GM21423 (cell line): ENCODE data around the gene TRPC4AP.
"Not testable (repeated sequence)": the region's sequence is repeated elsewhere in the genome, so short reads cannot be mapped to it uniquely, and the experiment has no call there.

Experiments used
- ATAC-seq: cut with Tn5 transposase; IDR thresholded peaks from one replicate; pipeline ENCODE4 v1.9.1; 2021; ENCODE audit warnings: mild to moderate bottlenecking, moderate library complexity; ENCODE audit not compliant: unreplicated experiment

TRPC4AP gene

DNA sequence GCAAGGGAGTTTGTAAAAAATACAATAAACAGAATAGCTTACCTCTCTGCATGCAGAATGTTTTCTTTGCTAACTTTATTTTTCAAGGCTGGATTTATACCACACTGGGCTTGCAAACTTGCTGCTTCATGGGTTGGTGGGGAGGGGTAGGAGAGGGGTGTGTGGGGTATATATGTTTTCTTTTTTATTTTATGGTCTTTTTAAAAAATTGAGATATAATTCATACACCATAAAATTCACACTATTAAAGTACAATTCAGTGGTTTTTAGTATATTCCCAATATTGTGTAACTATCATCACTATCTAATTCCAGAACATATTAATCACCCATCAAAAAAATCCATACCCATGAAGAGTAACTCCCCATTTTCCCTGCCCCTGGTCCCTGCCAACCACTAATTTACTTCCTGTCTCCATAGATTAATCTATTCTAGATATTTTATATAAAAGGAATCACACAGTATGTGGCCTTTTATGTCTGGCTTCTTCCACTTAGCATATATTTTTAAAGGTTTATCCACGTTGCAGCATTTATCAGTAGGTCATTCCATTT is 14.3 kb upstream of the TRPC4AP start:
- no peak for ATAC-seq

DNA sequence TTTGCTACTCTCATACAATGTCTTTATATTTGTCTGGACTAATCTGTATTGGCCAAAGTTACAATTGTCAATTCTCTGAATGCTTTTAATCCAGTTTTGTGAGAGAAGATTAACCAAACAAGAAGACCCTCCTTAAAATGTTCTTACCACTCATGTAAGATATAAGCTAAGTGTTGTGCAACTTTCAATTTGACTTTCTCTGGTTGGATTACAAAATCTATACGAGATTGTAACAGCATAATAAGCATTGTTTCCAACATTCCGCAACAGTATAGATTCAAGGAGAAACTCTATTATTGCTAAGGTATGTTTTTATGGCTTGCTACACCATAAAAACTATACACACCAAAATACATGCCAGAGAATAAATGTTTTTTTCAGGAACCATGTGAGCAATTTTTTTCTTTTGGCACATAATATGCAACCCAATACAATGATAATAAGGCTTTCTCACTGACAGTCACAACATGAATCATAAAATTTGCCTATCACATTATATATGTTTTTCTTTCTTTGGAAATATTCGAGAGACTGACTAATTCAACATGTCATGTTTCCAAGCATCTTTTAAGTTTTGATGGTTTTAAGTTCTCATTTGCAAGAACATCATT is 12.2 kb upstream of the TRPC4AP start:
- no peak for ATAC-seq

DNA sequence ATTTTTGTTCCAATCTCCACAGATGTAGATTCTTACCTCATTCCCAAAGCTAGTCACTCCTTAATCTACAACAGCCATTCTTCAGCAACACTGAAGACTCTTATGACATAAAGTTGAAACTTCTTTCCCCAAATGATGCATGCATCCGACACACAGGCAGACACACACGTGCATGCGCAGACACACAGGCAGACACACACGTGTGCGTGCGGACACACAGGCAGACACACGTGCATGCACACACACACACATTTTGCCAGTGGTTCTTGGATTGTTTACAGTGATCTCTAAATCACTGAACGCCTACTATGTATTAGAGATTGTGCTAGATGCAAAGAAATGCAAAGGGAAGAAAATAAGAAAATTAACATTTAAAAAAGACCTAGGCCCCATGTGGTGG is 9.0 kb upstream of the TRPC4AP start:
- ATAC-seq: no peak

DNA sequence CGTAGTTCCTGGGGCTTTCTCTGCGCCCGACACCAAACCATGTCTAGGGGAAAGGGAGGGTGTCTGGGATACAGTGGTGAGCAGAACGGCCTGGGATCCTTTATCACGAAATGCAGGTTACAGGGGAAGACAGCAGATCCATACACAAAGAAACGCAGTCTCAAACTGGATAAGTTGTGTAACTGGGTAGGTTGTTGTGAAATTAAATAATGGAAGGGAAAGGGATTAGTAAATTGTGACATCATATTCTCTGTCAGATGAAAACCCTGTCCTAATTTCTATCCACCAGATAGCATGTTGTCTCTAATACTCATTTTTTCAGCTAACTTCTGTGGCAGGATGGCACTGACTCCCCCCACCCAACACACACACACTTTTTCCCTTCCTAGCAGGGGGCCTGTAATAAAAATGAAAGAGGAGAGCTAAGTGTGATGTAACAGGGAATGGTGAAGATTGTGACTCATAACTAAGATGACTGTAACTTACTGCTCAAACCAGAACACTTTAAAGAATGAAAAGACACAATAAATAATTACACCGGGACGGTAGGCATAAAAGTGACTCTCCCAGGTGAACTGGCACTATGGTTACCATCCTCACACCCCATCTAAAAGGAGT is 769 bp upstream of the TRPC4AP start:
- ATAC-seq: no peak

DNA sequence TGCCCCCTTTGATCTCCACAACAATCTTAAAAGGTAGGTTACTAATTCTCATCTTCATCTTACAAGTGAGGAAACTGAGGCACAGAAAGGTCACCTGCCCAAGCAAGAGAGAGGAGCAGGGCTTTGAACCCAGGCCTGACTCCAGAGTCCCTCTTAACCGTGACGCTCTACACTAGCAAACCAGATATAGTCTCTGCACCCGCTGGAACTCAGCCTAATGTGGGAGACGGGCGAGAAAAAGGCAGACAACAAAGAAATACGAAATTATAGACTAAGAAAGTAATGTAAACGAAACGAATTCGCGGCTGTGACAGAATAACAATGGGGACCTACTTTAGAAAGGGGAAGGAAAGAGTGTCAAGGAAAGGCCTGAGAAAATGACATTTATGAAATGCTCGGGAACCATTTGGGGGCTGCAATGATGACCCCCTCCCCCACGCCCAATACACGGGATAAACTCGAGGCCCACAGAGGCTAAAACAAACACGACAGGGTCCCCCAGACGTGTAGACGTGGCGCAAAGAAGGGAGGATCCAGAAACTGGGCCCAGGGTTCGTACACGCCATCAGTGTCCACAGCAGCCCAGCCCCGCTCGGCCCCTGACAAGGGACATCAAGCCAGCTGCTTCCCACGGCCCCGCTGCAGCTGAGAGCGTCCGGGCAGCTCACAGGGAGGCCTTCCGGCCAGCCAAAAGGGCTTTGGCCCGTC is 637 bp downstream of the TRPC4AP start:
- ATAC-seq: no peak

DNA sequence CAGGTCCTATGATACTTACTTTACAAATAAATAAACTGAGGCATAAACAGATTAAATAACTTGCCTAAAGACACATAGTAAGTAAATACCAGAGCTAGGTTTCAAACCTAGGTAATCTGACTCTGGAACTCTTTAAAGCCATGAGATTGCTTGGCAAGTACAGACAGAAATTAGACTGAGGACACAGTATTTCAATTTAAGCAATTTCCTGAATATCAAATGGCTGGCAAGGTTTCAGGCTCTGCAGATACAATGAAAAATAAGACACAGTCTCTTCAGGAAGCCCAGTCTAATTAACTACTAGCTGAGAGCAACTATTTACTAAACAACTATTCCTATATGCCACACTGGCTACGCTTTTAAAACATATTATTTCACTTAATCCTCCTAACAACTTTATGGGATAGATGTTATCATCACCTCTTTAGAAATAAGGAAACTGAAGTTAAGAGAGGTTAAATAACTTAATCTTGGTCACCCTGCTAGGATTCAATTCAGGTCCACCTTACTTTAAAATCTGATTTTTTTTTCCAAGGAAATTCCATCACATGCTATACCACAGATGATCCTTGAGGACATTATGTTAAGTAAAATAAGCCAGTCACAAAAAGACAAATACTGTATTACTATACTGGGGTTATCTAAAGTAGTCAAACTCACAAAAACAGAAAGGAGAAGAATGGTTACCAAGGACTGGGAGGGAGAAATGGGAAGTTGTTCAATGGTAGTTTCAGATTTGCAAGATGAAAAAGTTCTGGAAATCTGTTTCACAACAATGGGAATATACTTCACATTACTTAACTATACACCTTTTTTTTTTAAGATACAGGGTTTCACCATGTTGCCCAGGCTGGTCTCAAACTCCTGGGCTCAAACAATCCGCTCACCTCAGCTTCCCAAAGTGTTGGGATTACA is 4.1 kb downstream of the TRPC4AP start:
- ATAC-seq: no peak

DNA sequence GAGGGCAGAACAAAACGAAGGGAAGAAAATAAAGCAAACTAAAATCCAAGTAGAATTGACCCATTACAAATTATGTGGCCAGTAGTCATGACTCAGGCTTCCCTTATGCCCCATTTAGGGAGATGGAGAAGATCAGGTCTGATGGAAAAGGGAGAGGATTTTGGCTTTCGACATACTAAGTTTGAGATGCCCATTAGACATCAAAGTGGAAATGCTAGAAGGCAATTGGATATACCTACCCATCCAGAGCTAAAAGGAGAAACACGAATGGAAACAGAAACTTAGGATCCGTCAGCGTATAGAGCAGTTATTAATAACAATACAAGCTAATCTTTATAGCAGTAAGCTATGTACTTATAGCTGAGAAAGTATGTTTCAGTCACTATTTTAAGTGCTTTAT is 4.8 kb downstream of the TRPC4AP start:
- no peak for ATAC-seq

DNA sequence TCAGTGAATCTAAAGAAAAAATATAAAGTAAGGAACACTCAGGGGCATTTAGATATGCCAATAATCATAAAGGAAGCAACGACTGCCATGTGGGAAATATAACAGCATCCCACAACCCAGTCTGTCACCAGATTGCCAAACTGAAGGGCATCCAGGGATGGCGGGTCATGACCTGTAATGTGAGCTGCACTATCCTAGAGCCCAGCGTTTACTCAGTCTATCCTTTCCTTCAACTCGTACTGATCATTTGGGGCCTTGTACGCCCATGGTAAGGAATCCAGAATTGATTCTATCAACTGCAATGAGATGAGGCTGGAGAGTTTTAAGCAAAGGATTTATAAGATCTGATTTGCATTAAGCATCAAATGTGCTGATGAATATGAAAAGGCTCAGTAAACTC is 5.3 kb downstream of the TRPC4AP start:
- no peak for ATAC-seq

DNA sequence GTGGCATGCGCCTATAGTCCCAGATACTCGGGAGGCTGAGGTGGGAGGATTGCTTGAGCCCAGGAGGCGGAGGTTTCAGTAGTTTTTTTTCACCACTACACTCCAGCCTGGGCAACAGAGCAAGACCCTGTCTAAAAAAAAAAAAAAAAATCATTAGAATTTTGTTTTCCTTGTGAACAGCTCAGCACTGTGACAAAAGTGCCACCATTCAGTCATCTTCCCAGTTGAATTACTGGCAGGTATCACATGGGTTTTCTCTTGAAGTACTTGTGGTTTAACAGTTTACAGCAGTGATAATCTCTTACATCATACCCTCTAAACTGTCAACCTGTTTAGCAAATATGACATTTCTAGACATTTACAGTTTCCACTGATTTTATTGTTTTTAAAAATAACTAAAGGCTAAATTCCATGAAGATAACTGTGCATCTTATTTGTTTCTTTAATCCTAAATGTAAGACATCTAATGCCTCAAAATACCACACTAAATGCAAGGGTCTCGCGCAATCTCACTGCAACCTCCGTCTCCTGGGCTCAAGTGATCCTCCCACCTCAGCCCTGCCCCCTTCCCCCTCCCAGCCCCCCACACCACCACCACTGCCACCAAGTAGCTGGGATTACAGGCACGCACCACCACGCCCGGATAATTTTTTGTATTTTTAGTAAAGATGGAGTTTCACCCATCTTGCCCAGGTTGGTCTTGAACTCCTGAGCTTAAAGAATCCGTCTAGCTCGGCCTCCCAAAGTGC is 7.0 kb downstream of the TRPC4AP start:
- no peak for ATAC-seq

DNA sequence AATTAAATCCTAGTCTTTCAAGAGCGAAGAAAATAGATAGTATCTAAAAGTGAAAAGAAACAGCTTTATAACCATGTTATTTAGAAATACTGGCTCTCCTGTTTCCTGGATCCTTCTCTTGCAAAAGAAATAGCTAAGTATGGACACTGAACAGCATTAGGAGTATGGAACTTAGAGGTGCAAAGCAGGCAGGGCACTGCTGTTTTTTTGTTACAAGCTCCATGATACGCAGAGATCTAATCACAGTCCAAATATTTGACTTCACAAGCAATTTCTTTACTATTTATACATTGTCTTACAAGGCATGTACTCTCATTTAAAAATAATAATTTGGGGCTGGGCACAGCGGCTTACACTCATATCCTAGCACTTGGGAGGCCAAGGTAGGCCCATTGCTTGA is 7.6 kb downstream of the TRPC4AP start:
- ATAC-seq: no peak

DNA sequence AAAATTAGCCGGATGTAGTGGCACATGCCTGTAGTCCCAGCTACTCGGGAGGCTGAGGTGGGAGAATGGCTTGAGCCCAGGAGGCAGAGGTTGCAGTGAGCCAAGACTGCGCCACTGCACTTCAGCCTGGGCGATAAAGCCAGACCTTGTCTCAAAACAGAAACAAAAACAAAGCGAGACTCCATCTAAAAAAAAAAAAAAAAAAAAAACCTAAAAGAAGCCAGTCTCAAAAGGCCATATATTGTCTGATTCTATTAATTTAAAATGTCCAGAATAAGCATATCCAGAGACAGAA is 12.3 kb downstream of the TRPC4AP start:
- ATAC-seq: not testable (repeated sequence)

DNA sequence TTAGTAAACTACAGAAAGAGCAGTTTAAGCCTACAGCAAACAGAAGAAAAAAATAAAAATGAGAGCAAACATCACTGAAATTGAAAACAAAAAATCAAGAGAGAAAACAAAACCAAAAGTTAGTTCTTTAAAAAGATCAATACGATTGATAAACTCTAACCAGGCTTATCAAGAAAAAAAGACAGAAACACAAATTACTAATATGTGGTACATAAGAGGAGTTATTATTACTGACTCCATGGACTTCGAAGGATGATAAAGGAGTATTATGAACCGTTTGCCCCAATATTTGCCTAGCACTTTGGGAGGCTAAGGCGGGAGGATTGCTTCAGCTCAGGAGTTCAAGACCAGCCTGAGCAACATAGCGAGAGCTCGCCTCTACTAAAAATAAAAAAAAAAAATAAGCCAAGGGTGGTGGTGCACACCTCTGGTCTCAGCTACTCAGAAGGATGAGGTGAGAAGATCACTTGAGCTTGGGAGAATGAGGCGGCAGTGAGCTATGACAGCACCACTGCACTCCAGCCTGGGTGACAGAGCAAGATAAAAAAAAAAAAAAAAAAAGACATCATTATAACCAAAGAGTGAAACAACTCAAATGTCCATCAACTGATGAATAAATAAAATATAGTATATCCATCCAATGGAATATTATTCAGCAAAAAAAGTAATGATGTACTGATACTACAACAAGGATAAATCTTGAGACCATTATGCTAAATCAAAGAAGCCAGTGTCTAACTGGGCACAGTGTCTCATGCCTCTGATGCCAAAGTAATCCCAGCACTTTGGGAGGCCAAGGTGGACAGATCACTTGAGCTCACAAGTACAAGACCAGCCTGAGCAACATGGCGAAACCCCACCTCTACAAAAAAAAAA is 12.9 kb downstream of the TRPC4AP start:
- ATAC-seq: no peak

DNA sequence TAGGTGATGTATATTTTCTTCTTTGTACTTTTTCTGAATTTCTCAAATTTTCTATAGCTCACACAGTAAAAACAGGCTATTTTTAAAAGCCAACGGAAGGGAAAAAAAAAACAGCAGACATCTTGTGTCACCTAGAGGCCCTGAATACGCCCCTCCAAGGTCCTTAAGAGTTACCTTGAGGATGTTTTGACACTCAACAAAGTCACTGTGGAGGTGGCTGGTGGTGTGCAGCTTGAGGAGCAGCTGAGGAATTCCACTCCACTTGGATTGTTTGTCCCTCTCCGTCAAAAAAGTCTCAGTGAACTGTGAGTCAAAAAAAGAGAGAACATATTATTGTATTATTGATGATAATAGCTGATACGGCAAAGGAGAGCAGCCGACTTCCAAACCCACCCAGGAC is 14.7 kb downstream of the TRPC4AP start:
- no peak for ATAC-seq

DNA sequence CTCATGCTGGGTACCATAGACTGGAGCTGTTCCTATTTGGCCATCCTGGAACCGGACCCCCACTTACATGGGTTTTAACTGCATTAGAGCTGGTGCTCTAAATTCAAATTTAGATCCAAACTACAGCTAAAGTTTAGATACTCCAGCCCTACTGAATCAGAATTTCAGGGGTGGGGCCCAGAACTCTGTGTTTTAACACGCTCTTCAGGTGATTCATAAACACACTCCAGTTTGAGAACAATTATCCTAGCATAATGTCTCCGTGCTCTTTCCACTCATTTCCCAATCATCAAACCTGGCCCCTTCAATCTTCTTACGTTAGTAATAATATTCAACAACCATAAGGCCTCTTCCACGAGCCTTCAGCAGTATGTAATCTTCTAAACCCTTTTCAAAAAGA is 15.3 kb downstream of the TRPC4AP start:
- no peak for ATAC-seq

DNA sequence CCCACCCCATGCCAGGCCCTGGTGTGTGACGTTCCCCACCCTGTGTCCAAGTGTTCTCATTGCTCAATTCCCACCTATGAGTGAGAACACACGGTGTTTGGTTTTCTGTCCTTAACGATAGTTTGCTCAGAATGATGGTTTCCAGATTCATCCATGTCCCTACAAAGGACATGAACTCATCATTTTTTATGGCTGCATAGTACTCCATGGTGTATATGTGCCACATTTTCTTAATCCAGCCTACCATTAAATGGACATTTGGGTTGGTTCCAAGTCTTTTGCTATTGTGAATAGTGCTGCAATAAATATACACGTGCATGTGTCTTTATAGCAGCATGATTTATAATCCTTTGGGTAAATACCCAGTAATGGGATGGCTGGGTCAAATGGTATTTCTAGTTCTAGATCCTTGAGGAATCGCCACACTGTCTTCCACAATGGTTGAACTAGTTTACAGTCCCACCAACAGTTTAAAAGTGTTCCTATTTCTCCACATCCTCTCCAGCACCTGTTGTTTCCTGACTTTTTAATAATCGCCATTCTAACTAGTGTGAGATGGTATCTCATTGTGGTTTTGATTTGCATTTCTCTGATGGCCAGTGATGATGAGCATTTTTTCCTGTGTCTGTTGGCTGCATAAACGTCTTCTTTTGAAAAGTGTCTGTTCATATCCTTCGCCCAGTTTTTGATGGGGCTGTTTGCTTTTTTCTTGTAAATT is 21.0 kb downstream of the TRPC4AP start:
- ATAC-seq: not testable (repeated sequence)

DNA sequence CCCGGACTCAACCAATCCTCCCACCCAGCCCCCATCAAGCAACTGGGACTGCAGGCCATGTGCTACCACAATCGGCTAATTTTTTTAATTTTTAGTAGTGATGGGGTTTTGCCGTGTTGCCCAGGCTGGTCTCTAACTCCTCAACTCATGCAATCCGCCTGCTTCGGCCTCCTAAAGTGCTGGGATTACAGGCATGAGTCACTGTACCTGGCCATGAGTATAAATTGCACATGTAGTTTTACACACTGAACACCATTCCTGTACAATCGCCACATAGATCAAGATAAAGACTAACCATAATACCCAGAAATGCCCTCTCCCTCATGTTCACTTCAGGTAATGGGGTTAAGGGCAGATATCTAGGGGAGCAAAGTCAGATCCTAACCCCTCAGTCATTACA is 26.4 kb downstream of the TRPC4AP start:
- no peak for ATAC-seq

DNA sequence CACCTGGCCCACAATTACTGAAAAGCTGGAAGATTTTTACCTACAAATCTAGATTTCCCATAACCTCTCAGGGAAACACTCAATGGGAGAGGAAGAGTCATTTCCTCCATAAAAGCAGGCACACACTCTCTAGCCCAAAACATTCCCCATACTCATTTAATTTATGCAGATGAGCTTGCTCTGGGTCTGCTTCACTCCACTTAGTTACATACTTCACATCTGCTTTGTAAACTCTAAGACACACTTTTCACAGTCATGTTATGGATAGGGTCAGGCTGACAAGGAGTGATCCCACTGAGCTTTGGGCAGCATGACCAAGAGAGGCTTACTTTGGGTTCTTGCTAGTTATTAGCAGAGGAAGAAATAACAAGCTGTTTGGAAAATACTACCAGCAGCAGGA is 27.4 kb downstream of the TRPC4AP start:
- no peak for ATAC-seq

DNA sequence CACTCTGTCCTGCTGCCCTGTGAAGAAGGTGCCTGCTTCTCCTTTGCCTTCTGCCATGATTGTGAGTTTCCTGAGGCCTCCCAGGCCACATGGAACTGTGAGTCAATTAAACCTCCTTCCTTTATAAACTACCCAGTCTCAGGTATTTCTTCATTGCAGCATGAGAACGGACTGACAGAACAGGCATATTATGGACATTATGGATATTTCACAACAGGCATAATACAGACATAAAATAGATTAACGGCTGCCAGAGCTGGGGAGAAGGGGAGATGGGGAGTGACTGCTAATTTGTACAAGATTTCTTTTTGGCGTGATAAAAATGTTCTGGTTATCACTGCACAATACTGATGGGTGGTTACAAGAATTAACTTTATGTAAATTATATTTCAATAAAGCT is 29.4 kb downstream of the TRPC4AP start:
- no peak for ATAC-seq

DNA sequence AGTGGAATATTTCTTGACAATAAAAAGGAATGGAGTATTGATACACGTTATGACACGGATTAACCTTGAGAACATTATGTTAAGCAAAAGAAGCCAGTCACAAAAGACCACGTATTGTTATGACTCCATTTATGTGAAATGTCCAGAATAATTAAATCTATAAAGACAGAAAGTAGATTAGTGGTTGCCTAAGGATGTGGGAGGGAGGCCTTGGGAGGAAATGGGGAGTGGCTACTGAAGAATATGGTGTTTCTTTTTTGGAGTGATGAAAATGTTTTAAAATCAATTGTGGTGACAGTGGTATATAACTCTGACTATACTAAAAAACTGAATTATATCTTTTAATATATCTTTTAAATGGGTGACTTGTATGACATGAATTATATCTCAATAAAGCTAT is 30.1 kb downstream of the TRPC4AP start:
- no peak for ATAC-seq
